Fibroblast of gingiva (primary cell): ENCODE results near the gene CAMKK2.
"Not testable (repeated sequence)": the region's sequence is repeated elsewhere in the genome, so short reads cannot be mapped to it uniquely, and the experiment has no call there.

Experiments used
- DNase-seq: peaks from one replicate; pipeline ENCODE4 v3.0.0-alpha.2; 2011; ENCODE audit warnings: low read depth

Gene CAMKK2

DNA sequence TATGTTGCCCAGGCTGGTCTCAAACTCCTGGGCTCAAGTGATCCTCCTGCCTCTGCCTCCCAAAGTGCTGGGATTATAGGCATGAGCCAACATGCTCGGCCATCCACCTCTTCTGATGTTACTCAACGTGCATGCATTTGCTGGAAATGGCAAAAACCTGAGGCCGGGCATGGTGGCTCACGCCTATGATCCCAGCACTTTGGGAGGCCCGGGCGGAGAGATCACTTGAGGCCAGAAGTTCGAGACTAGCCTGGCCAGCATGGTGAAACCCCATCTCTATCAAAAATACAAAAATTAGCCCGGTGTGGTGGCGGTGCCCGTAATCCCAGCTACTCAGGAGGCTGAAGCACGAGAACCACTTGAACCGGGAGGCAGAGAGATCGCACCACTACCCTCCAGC, 1.9 kb upstream of the CAMKK2 start:
- not testable (repeated sequence) for DNase-seq

- peak; percentile 24 for DNase-seq
These were observed 1.0 kb upstream of the CAMKK2 start for GRCh38 chr12:121297435-121297991.

DNA sequence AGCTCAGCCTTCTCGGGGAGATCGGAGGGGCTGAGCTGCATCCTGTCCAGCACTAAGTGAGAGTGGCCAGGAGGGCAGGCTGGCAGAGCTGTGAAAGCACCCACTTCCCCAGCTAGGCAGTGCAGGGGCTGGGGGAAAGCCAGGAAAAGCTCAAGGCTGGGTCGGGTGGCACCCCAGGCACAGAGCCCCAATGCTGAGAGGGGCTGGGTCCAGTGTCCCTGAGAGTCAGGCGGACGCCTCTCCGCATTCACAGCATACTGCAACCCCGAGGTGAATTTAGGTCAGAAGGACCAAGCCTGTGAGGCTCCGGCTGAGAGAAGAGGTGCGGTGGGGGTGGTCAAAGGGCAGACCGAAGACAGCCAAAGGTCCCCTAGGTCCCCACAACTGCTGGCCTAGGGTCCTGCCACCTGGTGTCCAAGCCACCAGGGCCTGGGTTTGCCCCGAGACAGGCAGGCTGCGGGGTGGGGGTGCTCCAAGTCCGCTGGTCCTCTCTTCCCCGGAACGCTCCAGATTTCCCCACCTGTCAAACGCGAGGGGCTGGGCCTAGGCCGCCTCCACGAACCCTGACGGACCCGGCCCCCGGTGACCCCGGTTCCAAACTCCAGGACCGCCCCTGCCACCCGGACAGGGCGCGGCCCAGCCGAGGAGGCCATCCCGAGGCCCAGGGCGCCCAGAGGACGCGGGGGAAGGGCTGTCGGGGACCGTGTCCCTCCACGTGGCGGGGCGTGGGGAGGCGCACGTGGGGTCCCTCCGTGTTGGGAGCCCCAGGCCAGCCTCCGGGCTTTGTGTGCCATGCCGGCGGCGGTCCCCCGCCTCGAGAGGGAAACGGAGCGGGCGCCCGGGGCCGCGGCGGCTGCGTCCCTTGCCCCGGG, 527 bp downstream of the CAMKK2 start:
- no peak for DNase-seq

- no peak for DNase-seq
These were observed 1.3 kb downstream of the CAMKK2 start for GRCh38 chr12:121295116-121295745.

- DNase-seq, result no peak
These were observed 2.2 kb downstream of the CAMKK2 start for GRCh38 chr12:121294151-121294889.

GRCh38 chr12:121293603-121294002, 2.9 kb downstream of the CAMKK2 start:
- no peak for DNase-seq

DNA sequence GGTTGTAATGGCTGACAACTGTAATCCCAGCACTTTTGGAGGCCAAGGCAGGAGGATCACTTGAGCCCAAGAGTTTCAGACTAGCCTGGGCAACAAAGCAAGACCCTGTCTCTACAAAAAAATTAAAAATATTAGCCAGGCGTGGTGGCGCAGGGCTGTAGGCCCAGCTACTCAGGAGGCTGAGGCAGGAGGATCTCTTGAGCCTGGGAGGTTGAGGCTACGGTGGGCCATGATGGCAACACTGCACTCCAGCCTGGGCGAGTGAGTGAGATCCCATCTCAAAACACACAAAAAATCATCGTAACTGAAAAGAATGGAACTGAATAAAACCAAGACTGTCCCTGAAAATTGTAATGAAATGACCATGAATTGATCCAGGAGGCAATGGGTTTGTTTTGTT, 6.1 kb downstream of the CAMKK2 start:
- no peak for DNase-seq

DNA sequence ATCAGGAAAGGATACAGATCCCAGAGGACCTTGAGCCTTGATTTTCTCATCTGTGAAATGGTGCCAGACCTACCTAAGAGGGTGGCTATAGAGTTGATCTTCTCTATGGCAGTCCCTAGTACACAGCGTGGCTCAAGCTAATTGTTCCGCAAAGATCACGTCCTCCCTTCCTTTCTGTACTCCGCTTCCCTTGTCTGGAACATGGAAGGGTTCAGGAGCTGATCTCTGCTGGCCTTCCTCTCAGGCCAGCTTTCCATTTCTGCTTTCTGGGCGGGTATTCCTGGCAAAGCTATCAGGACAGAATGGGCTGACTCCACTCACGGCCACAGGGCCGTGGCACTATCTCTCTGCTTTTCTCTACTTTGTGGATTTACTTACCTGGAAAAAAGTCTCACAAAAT, 6.5 kb downstream of the CAMKK2 start:
- DNase-seq, result no peak

GRCh38 chr12:121288986-121289385, 7.5 kb downstream of the CAMKK2 start:
- DNase-seq, result no peak

DNA sequence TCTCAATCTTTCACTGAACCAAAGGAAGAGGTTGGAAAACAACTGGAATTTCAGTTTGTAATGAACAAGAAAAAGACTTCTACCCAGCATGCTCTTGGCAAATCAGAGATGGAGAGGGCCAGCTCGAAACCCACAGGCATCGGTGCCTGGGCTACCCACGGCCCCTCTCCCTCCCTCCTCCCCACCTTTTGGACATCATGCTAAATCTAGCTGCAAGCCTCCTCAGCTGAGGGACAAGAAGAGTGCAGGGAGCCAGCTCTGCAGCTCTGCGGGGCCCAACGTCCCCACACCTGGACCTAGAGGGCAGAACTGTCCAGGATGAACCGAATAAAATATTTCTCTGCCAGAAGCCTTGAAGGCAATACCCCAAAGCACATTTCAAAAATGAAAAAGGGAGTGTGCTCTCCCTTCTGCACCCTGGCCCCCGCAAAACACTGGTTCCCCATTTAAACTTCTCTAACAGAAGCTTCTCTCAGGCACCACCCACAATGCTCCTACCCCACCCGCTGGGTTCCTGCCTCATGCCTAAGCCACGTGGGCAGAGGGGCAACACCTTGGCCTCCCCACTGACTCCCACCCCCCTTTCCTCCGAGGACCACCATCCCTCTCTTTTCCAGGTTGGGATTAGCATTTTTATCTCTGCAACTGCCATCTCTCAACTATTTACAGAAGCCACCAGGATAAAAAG, 8.2 kb downstream of the CAMKK2 start:
- no peak for DNase-seq

- peak; percentile 69 for DNase-seq
These were observed 9.1 kb downstream of the CAMKK2 start for GRCh38 chr12:121287267-121287954.

GRCh38 chr12:121285856-121286255, 10.7 kb downstream of the CAMKK2 start:
- no peak for DNase-seq

DNA sequence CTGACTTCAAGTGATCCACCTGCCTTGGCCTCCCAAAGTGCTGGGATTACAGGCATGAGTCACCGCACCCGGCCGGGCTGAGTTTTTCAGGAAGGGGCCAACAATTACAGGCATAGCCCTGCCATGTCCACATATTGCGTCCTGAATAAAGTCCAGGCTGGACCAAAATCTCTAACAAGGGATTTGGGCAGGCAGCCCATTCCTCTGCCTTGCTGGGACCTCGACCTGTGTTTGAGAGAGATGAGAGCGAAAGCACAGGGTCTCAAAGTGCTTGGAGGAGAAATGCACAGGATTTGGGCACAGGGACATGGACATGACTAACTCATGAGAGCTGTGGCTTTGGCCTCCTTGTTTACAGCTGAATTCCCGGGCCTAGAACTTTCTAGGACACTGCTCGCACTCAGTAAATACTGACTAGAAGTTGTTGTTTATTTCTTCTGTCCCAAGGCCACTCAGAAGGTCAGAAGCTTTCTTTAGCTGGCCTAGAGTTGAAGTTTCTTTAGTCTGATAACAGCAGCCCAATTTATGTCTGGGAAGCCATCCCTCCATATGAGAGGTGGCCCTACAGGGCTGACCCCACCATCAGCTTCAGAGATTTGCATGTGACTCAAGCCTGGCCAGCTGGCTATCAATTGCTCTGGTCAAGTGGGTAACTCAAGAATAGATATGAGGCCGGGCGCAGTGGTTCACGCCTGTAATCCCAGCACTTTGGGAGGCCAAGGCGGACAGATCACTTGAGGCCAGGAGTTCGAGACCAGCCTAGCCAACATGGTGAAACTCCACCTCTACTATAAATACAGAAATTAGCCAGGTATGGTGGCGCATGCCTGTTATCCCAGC, 11.7 kb downstream of the CAMKK2 start:
- peak; percentile 33 for DNase-seq

DNA sequence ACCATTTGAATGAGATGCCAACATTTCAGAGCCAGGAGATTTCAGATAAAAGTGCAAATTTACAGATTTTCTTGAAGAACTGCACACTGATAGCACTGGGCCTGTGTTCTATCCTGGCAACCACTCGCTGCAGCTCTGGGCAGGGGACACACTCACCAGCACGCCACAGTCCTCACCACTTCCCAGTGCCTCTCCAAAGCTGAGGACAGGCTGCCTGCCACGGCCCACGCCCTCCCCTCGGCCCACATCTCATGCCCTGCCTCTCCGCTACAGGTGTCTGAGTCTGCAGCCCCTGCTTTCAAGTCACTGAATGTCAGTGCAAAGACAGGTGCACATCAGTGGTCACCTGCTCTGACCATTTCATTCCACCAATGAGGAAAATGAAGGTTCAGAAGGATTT, 12.7 kb downstream of the CAMKK2 start:
- DNase-seq, result no peak

DNA sequence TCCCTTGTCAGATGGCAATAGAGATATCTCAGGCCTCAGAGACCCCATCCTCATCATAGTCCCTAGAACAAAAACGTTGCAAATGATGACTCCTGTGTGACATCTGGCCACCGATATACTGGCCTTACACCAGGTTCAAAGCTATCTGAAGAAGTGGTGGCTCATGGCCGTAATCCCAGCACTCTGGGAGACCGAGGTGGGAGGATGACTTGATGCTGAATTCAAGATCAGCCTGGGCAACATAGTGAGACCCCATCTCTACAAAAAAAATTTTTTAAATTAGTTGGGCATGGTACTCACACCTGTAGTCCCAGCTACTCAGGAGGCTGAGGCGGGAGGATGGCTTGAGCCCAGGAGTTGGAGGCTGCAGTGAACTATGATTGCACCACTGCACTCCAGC, 13.1 kb downstream of the CAMKK2 start:
- no peak for DNase-seq

DNA sequence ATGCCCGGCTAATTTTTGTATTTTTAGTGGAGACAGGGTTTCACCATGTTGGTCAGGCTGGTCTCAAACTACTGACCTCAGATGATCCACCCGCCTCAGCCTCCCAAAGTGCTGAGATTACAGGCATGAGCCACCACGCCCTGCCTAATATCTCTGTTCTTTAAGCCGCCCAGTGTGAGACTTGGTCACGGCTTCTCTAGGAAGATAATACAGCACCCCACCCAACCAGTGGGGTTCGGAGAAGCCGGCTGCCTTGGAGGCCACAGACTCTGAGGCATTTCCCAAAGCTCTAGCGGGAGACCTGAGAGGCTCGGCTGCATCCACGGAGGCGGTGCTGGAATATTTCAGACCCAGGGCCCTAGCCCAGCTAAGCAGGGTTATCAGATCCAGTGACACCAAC, 13.6 kb downstream of the CAMKK2 start:
- DNase-seq, result not testable (repeated sequence)

GRCh38 chr12:121282072-121282742, 14.3 kb downstream of the CAMKK2 start:
- no peak for DNase-seq

GRCh38 chr12:121281116-121281515, 15.4 kb downstream of the CAMKK2 start:
- not testable (repeated sequence) for DNase-seq

- not testable (repeated sequence) for DNase-seq
These were observed 16.0 kb downstream of the CAMKK2 start for GRCh38 chr12:121280531-121280930.

DNA sequence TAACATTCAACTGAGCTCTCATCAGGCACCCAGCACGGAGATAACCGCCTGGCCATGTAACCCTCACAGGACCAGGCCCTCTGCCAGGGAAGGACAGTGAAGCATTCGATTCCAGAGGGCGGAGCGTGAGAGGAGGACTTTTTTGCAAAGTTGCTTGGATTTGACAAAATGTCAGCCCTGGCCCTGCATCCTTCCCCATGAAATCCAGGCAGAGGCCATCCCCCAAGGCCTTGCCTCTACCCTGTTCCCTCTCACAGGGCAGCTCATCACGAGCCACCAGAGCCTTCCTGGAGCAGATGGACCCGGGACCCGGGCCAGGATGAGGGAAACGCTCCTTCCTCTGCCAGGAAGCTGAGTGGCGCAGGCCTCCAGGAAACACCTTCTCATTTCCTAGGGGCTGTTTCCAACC, 17.0 kb downstream of the CAMKK2 start:
- DNase-seq, result peak; percentile 28
